ENCODE measurements around the gene KIFC1. TPM values are rescaled to one million over a fixed set of nuclear protein-coding genes. Genes with fewer than 3 reads are reported as not detected.

The KIFC1 gene
- total RNA-seq, 2 experiments from 2014 or later: 1.2 to 1.6 TPM

GRCh38 chr6:33417128-33417902, 25.7 kb downstream of the KIFC1 start:
- peaks cover 59% of the 10 kb centered on the region for H3K36me3 Mint-ChIP-seq (ENCODE audit: low read depth)
- no peak for ATAC-seq (ENCODE audit: poor library complexity)
- DNase-seq: peak in 4 of 14 experiments; percentile 29 to 65 (median 51)
- Histone ChIP-seq H3K4me1 (ENCODE audit: insufficient read depth, low read length) (peaks cover 83% of the 10 kb centered on the region), H3K27ac (ENCODE audit: low read depth in 1 of 2, low read length in 2 of 2) (peak overlapping the region; percentile 94), H3K4me3 (ENCODE audit: low read length) (peak overlapping the region; percentile 82), H3K36me3 (ENCODE audit: insufficient read depth, low read length) (peaks cover 40% of the 10 kb centered on the region), H3K27me3 (ENCODE audit: control insufficient read depth in 1 of 2, insufficient read depth in 2 of 2, low read length in 2 of 2) (no peaks in the 10 kb centered on the region), H3K9me3 (ENCODE audit: control insufficient read depth in 1 of 2, insufficient read depth in 1 of 2, low read length in 2 of 2) (no peaks in the 10 kb centered on the region)
- H3K4me3 Mint-ChIP-seq: peak overlapping the region; percentile 92
- intact Hi-C loops (cut with DNase I, micrococcal nuclease): loop anchor here (2.0 to 5.0 kb wide), 2 partner anchors 13 to 105 kb away; partner anchors contain the start of gene TAPBP (in 1 of the 2)
- H3K4me1 Mint-ChIP-seq (ENCODE audit: low read depth): peaks cover 87% of the 10 kb centered on the region
- no peaks in the 10 kb centered on the region for H3K27me3 Mint-ChIP-seq
- peak overlapping the region; percentile 98 for H3K27ac Mint-ChIP-seq
- no peak for TF ChIP-seq CTCF (IDR thresholded peaks at IDR 0.05)
- ChIA-PET CTCF (interaction anchor here (0.6 to 3.2 kb wide), 6 partner anchors 8 to 294 kb away, joined by 3 to 9 read pairs (median 4); partner anchors contain the start of genes B3GALT4 and UQCC2), POLR2A (interaction anchor here (0.8 to 4.8 kb wide), 15 partner anchors 8 to 1445 kb away, joined by 3 to 60 read pairs (median 11); partner anchors contain the start of genes B3GALT4, HLA-DPA1, PFDN6 and RPS18)
- no peaks in the 10 kb centered on the region for H3K9me3 Mint-ChIP-seq

- Mint-ChIP-seq H3K4me3 (peak within 1 kb of the TSS; percentile 92), H3K36me3 (ENCODE audit: low read depth) (peaks cover 51% of the 10 kb centered on the region), H3K4me1 (ENCODE audit: low read depth) (peaks cover 79% of the 10 kb centered on the region), H3K27ac (peak within 1 kb of the TSS; percentile 98), H3K9me3 (no peaks in the 10 kb centered on the region), H3K27me3 (no peaks in the 10 kb centered on the region)
- Histone ChIP-seq H3K27me3 (ENCODE audit: control insufficient read depth in 1 of 2, insufficient read depth in 2 of 2, low read length in 2 of 2) (no peaks in the 10 kb centered on the region), H3K4me1 (ENCODE audit: insufficient read depth, low read length) (peaks cover 77% of the 10 kb centered on the region), H3K4me3 (ENCODE audit: low read length) (peak within 1 kb of the TSS; percentile 82), H3K27ac (ENCODE audit: low read depth in 1 of 2, low read length in 2 of 2) (peak within 1 kb of the TSS; percentile 97 to 99), H3K36me3 (ENCODE audit: insufficient read depth, low read length) (peaks cover 32% of the 10 kb centered on the region), H3K9me3 (ENCODE audit: control insufficient read depth in 1 of 2, insufficient read depth in 1 of 2, low read length in 2 of 2) (no peaks in the 10 kb centered on the region)
- ChIA-PET CTCF (interaction anchor here (0.6 to 3.2 kb wide), 5 partner anchors 8 to 427 kb away, joined by 3 to 9 read pairs (median 4); partner anchors contain the start of genes B3GALT4 and UQCC2), POLR2A (interaction anchor here (0.8 to 4.8 kb wide), 18 partner anchors 8 to 1446 kb away, joined by 3 to 60 read pairs (median 10); partner anchors contain the start of genes B3GALT4, HLA-DPA1, PFDN6 and PHF1)
- ATAC-seq (ENCODE audit: poor library complexity) (peak; percentile 85), DNase-seq (peak; percentile 97 to 100 (median 98))
- TF ChIP-seq CTCF (IDR thresholded peaks at IDR 0.05): peak; percentile 30
- intact Hi-C loops (cut with DNase I, micrococcal nuclease): loop anchor here (1.0 to 5.0 kb wide), 6 partner anchors 8 to 106 kb away; partner anchors contain the start of genes TAPBP (in 1 of the 2) and ZBTB9 (in 1 of the 2)
Observed at GRCh38 chr6:33417903-33418689, 26.5 kb downstream of the KIFC1 start, which contains the start of gene CUTA. Gene CUTA, minus strand, starts transcription at chr6:33418107. Its CDS starts 107 bp downstream, at chr6:33418000.
